HTERT RPE-1 (cell line): Measurements from ENCODE around the gene HS3ST4.

Experiments used
- in situ Hi-C: fragments of 300-500 bp; cut with MboI; formaldehyde crosslinking; loops from 4 replicates; pipeline ENCODE4 v1.14.3; 2020; ENCODE audit warnings: low sequenced_read_pairs

The HS3ST4 gene

DNA sequence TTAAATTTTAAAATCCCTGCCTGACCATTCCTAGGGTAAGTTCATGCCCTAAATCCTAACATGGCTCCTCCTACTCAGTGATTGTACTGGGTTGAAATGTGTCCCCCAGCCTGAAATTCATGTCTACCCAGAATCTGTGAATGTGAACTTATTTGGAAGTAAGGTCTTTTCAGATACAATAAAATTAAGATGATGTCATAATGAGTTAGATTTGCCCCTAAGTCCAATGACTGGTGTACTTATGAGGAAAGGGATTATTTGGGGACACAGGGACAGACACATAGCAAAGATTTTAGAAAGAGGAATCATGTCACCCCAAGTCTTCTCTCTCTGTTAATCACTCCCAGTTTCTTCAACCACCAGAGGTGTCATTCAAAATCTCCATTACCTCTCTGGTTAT, 185.3 kb downstream of the HS3ST4 start:
- in situ Hi-C loops, result no loop called here

DNA sequence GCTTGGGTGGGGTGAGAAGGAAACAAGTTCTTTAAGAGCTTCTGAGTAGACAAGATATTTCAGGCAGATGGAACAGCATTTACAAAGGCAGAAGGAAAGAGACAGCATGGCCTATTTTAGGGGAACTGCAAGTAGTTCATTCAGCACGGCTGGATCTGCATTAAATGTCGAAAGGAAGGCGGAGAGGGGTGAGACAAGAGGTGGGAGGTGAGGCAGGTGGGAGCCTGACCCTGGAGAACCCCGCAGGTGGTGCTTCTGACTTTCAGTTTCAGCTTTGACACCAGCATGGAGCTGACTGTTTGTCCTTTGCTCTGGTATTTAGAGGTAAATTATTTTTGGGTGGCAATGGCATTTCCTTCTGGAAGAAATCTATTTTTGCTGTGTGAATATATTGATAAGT, 194.8 kb downstream of the HS3ST4 start:
- in situ Hi-C loops, result no loop called here

DNA sequence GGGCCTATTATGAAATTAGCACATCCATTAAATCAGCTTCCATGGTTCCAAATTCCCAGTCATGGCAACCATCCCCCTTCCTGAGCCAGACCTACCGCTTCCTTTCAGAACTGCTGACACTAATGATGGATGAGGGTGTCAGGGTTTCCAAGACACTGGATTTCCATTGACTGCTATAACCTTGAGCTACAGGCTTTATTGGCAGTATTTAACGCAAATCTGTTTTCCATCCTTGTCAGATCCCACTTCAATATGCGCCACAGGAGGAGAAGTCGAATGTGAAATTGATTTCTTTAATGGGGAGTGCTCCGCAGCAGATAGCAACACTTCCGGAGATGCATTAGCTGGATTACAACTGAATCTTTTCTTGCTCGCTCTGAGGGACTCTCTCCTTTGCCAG, 197.1 kb downstream of the HS3ST4 start:
- in situ Hi-C loops, result no loop called here

DNA sequence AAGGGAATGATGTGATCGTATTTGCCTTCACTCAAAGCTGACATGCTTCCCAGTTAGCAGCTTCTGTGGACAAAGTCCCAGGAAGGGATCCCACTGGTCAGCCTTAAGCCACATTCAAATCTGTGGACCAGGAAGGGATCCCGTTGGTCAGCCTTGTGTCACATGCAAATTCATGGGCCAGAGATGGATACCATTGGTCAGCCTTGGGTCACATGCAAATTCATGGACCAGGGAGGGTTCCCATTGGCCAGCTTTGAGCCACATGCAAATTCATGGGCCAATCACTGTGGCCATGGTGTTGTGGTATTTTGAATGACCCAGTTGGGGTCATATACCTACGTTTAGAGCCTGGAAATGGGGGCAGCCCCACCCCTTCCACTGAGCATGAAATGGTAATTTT, 201.6 kb downstream of the HS3ST4 start:
- in situ Hi-C loops, result no loop called here

- in situ Hi-C loops, result no loop called here
Observed at GRCh38 chr16:25894093-25894492, 202.3 kb downstream of the HS3ST4 start.

DNA sequence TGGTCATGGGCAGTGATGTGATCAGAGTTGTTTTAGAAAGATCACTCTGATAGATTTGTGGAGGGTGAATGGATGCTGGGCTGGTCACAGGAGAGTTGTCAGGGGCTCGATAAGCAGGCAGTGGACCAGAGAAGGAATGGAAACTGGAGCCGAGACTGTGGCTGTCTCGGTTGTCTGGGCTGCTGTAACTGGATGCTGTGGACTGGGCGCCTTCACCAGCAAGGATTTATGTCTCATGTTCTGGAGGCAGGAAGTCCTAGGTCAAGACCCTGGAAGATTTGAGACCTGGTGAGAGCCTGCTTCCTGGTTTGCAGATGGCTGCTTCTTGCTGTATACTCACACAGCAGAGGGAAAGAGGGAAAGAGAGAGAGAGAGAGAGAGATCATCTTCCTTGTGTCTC, 203.6 kb downstream of the HS3ST4 start:
- in situ Hi-C loops, result no loop called here

DNA sequence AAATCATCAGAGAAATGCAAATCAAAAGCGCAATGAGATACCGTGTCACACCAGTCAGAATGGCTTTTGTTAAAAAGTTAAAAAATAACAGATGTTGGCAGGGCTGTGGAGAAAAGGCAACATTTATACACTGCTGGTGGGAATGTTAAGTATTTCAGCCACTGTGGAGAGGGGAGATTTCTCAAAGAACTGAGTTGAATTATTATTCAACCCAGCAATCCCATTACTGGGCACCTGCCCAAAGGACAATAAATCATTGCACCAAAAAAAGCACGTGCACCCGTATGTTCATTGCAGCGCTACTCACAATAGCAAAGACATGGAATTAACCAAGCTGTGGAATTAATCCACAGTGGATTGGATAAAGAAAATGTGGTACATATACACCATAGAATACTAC, 204.7 kb downstream of the HS3ST4 start:
- in situ Hi-C loops, result no loop called here

GRCh38 chr16:25897702-25898101, 205.9 kb downstream of the HS3ST4 start:
- in situ Hi-C loops, result no loop called here

DNA sequence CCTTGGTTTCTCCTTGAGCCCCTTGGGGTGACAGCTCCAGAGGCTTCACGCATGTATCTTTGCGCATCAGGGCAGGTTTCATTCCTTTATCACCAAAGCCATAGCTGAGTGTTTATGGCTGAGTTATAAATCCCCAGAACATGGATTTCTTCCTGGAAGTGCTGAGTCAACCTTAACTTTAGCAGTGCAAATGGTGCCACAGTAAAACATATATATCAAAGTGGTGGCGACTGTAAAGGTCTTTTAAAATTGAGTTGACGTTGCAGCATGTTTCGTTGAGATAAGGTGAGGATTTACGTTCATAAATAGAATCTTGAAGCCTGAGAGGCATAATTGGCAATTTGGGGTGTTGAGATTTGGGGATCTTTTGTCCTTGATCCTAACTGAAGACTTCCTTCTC, 214.1 kb downstream of the HS3ST4 start:
- in situ Hi-C loops, result no loop called here

GRCh38 chr16:25910971-25911370, 219.2 kb downstream of the HS3ST4 start:
- in situ Hi-C loops, result no loop called here

- in situ Hi-C loops, result no loop called here
Observed at GRCh38 chr16:25912321-25912720, 220.6 kb downstream of the HS3ST4 start.

- in situ Hi-C loops, result no loop called here
Observed at GRCh38 chr16:25914357-25914962, 222.7 kb downstream of the HS3ST4 start.

- in situ Hi-C loops, result no loop called here
Observed at GRCh38 chr16:25916037-25916436, 224.3 kb downstream of the HS3ST4 start.

DNA sequence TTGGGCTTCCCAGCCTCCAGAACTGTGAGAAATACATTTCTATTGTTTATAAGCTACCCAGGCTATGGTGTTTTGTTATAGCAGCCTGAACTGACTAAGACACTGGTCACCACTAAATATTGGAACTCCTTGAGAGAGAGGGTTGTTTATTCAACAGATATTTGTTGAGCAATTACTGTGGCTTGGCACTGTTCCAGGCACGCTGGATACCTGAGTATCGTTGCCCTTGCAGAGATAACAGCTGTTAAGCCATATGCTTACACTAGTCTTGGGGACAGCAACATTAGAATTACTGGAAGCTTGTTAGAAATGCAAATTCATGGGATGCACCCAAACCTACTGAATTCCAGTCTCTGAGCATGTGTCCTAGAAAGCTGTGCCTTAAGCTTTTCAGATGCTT, 230.7 kb downstream of the HS3ST4 start:
- in situ Hi-C loops, result no loop called here

- in situ Hi-C loops, result no loop called here
Observed at GRCh38 chr16:25925421-25925820, 233.7 kb downstream of the HS3ST4 start.

DNA sequence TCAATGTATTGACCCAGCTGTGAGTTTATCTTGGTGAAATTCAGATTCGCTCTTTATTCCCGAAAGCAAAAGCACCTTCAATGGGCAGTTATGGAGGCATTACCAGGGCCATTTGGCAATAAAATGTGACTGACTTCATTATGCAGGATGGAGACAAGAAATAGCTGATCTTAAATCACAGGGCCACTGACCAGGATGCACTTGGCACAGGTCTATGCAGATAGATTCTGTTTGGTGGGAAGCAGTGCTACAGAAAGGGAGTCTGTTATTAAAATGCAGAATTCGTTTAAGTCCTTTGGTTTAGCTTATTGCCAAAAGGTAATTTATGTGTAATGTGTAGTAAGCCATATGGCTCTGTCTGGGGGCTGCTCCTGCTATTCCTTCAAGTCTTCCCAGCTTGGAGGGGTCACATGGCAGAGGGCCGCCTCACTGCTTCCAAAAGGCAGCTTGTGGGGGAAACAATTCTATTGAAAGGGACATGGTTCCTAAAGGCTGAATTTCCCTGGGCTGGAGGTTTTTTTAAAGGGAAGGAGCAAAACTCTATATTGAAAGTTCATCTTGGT, 239.8 kb downstream of the HS3ST4 start:
- in situ Hi-C loops, result no loop called here

DNA sequence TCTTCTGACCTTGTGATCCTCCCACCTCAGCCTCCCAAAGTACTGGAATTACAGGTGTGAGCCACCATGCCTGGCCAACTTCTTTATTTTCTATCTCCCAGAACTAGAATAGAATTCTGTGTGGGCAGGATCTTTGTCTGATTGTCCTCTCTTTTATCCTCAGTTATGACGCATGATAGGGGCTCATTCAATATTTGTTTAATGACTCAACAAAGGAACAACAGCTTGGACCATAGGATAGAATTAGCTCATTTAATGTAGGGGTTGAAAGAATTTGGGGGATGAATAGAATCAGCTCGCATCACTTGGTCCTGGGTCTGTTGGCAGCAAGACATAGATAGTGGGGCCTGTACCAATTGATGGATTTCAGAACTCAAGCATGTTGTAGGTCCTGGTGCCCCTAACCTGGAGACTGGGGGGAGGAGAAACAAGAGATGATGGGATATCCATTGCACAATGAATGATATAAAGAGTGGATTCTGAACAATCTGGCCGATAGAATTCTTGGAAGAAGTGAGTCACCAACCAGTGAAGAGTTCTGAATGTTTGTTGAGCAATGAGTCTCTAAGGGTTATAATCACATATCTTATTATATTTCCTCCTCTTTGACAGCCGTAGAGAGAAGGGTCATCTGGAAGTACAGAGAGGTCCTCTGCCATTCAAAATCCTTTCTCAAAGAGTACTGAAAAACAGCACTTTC, 250.2 kb downstream of the HS3ST4 start:
- in situ Hi-C loops, result no loop called here

DNA sequence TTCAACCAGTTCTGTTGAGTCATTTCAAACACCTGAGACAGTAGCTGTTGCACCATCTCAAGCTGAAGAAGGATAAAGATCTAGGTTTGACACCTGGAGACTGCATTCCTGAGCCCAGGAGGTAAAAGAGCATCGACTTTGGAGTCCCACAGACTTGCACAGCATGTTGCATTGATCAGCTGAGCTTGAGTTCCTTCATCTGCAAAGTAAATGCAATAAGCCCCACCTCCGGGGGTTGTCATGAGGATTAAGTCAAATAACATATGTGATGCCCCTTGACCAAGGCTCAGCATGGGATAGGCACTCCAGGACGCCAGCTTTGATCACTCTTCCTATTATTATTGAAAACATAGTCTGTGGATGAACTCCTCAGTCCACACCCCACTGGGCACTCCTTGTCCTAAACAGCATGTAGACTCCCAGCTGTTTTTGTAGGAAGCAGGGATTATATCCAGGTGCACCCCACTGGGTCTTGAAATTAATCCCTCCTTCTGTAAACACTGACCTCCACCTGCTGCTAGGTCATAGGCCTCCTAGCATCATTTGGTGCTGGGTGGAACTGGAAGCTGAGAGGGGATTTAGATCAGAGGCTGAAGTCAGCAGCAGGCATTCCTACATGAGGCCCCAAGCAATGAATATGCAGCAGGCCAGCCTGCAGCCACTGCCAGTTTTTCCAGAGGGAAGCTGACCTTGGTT, 259.0 kb downstream of the HS3ST4 start:
- in situ Hi-C loops, result no loop called here

- in situ Hi-C loops, result no loop called here
Observed at GRCh38 chr16:25951999-25952398, 260.2 kb downstream of the HS3ST4 start.

GRCh38 chr16:25952983-25953382, 261.2 kb downstream of the HS3ST4 start:
- in situ Hi-C loops, result no loop called here

GRCh38 chr16:25957707-25958106, 265.9 kb downstream of the HS3ST4 start:
- in situ Hi-C loops, result no loop called here

- in situ Hi-C loops, result no loop called here
Observed at GRCh38 chr16:25959221-25959620, 267.5 kb downstream of the HS3ST4 start.
